HEK293 (cell line): ENCODE measurements around the gene GPRC5D.
A peak's percentile ranks its signal among the peaks of the same experiment; 100 is the strongest.

Experiments
- AEBP2 ChIP-seq: fragments of 450-650 bp; formaldehyde crosslinking; IDR thresholded peaks from 2 replicates; pipeline ENCODE4 v1.5.1; 2016; ENCODE audit warnings: missing biosample characterization, missing genetic modification characterization, borderline replicate concordance
- BCL6B ChIP-seq: fragments of 450-650 bp; formaldehyde crosslinking; IDR thresholded peaks from 2 replicates; pipeline ENCODE4 v1.5.1; 2017; ENCODE audit warnings: missing biosample characterization, missing genetic modification characterization
- IKZF3 ChIP-seq: fragments of 450-650 bp; IDR thresholded peaks from 2 replicates; pipeline ENCODE4 v1.5.0; 2018; ENCODE audit warnings: missing biosample characterization, mild to moderate bottlenecking, missing genetic modification characterization, moderate library complexity
- MYNN ChIP-seq: fragments of 450-650 bp; formaldehyde crosslinking; IDR thresholded peaks from 2 replicates; pipeline ENCODE4 v1.5.1; 2016; ENCODE audit warnings: missing biosample characterization, missing genetic modification characterization, borderline replicate concordance
- SALL2 ChIP-seq: fragments of 450-650 bp; formaldehyde crosslinking; IDR thresholded peaks from 2 replicates; pipeline ENCODE4 v1.5.0; 2017; ENCODE audit warnings: missing biosample characterization, mild to moderate bottlenecking, missing genetic modification characterization, borderline replicate concordance
- SCRT2 ChIP-seq: fragments of 450-650 bp; formaldehyde crosslinking; IDR thresholded peaks from 2 replicates; pipeline ENCODE4 v1.5.1; 2016; ENCODE audit warnings: missing biosample characterization, missing genetic modification characterization
- TCF7L2 ChIP-seq: IDR thresholded peaks from 2 replicates; pipeline ENCODE4 v1.6.1; 2011; ENCODE audit warnings: low read depth, mild to moderate bottlenecking, inconsistent platforms, low read length, moderate library complexity, borderline replicate concordance
- YY2 ChIP-seq: fragments of 450-650 bp; formaldehyde crosslinking; IDR thresholded peaks from 2 replicates; pipeline ENCODE4 v1.5.1; 2016; ENCODE audit warnings: missing biosample characterization, missing genetic modification characterization
- ZBTB6 ChIP-seq: fragments of 450-650 bp; formaldehyde crosslinking; IDR thresholded peaks from 2 replicates; pipeline ENCODE4 v1.5.1; 2017; ENCODE audit warnings: missing biosample characterization, missing genetic modification characterization
- ZNF133 ChIP-seq: fragments of 450-650 bp; formaldehyde crosslinking; IDR thresholded peaks from 2 replicates; pipeline ENCODE4 v1.5.1; 2016; ENCODE audit warnings: missing biosample characterization, missing genetic modification characterization
- ZNF157 ChIP-seq: fragments of 450-650 bp; formaldehyde crosslinking; IDR thresholded peaks from 2 replicates; pipeline ENCODE4 v1.5.1; 2016; ENCODE audit warnings: missing biosample characterization, missing genetic modification characterization
- ZNF223 ChIP-seq: fragments of 450-650 bp; formaldehyde crosslinking; IDR thresholded peaks from 2 replicates; pipeline ENCODE4 v1.5.1; 2016; ENCODE audit warnings: missing biosample characterization, missing genetic modification characterization
- ZNF280D ChIP-seq: fragments of 450-650 bp; formaldehyde crosslinking; IDR thresholded peaks from 2 replicates; pipeline ENCODE4 v1.5.1; 2016; ENCODE audit warnings: missing biosample characterization, missing genetic modification characterization
- ZNF391 ChIP-seq: fragments of 450-650 bp; formaldehyde crosslinking; IDR thresholded peaks from 2 replicates; pipeline ENCODE4 v1.5.1; 2016; ENCODE audit warnings: low read depth, missing biosample characterization, missing genetic modification characterization, borderline replicate concordance
- ZNF529 ChIP-seq: fragments of 450-650 bp; formaldehyde crosslinking; IDR thresholded peaks from 2 replicates; pipeline ENCODE4 v1.5.1; 2017; ENCODE audit warnings: missing genetic modification characterization, missing biosample characterization; ENCODE audit not compliant: insufficient replicate concordance
- ZSCAN5A ChIP-seq: fragments of 450-650 bp; formaldehyde crosslinking; IDR thresholded peaks from 2 replicates; pipeline ENCODE4 v1.5.1; 2016; ENCODE audit warnings: missing biosample characterization, missing genetic modification characterization
- TF ChIP-seq, protein P1 (sequence below): fragments of 450-650 bp; formaldehyde crosslinking; IDR thresholded peaks from 2 replicates; pipeline ENCODE4 v1.5.1; 2016; ENCODE audit warnings: missing biosample characterization, missing genetic modification characterization, low read depth
- TF ChIP-seq, protein P2 (sequence below): fragments of 450-650 bp; formaldehyde crosslinking; IDR thresholded peaks from 2 replicates; pipeline ENCODE4 v1.5.1; 2017; ENCODE audit warnings: missing biosample characterization, missing genetic modification characterization
- TF ChIP-seq, protein P3 (sequence below): fragments of 450-650 bp; formaldehyde crosslinking; IDR thresholded peaks from 2 replicates; pipeline ENCODE4 v1.5.1; 2016; ENCODE audit warnings: missing biosample characterization, missing genetic modification characterization
- TF ChIP-seq, protein P4 (sequence below): fragments of 450-650 bp; formaldehyde crosslinking; IDR thresholded peaks from 2 replicates; pipeline ENCODE4 v1.5.1; 2017; ENCODE audit warnings: missing biosample characterization, missing genetic modification characterization
- TF ChIP-seq, protein P5 (sequence below): fragments of 450-650 bp; formaldehyde crosslinking; IDR thresholded peaks from 2 replicates; pipeline ENCODE4 v1.5.1; 2016; ENCODE audit warnings: missing biosample characterization, missing genetic modification characterization

The GPRC5D gene

GRCh38 chr12:12901158-12901791, 50.7 kb downstream of the GPRC5D start (continued):
- TF ChIP-seq ZNF280D (tag by site-specific recombination) (no peak), ZNF157 (tag by site-specific recombination) (no peak), IKZF3 (tag by site-specific recombination) (0 out of 2 replicates have a peak, but pooled peaks have one; percentile 32), ZSCAN5A (tag by site-specific recombination) (no peak), ZNF223 (no peak), TCF7L2 (no peak), YY2 (tag by site-specific recombination) (0 out of 2 replicates have a peak, but pooled peaks have one; percentile 34), BCL6B (tag by site-specific recombination) (no peak), SCRT2 (tag by site-specific recombination) (peak; percentile 95), ZBTB6 (no peak), ZNF529 (tag by site-specific recombination) (no peak), MYNN (tag by site-specific recombination) (no peak), ZNF133 (tag by site-specific recombination) (no peak), AEBP2 (tag by site-specific recombination) (no peak), ZNF391 (tag by site-specific recombination) (no peak), SALL2 (tag by site-specific recombination) (no peak)
- TF ChIP-seq, protein P1, sequence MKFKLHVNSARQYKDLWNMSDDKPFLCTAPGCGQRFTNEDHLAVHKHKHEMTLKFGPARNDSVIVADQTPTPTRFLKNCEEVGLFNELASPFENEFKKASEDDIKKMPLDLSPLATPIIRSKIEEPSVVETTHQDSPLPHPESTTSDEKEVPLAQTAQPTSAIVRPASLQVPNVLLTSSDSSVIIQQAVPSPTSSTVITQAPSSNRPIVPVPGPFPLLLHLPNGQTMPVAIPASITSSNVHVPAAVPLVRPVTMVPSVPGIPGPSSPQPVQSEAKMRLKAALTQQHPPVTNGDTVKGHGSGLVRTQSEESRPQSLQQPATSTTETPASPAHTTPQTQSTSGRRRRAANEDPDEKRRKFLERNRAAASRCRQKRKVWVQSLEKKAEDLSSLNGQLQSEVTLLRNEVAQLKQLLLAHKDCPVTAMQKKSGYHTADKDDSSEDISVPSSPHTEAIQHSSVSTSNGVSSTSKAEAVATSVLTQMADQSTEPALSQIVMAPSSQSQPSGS (tag by site-specific recombination) = no peak
- TF ChIP-seq, protein P2, sequence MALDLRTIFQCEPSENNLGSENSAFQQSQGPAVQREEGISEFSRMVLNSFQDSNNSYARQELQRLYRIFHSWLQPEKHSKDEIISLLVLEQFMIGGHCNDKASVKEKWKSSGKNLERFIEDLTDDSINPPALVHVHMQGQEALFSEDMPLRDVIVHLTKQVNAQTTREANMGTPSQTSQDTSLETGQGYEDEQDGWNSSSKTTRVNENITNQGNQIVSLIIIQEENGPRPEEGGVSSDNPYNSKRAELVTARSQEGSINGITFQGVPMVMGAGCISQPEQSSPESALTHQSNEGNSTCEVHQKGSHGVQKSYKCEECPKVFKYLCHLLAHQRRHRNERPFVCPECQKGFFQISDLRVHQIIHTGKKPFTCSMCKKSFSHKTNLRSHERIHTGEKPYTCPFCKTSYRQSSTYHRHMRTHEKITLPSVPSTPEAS (tag by site-specific recombination) = no peak
- TF ChIP-seq, protein P3, sequence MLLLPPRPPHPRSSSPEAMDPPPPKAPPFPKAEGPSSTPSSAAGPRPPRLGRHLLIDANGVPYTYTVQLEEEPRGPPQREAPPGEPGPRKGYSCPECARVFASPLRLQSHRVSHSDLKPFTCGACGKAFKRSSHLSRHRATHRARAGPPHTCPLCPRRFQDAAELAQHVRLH (tag by site-specific recombination) = no peak; the same call in 1 of the 2 replicates
- TF ChIP-seq, protein P4, sequence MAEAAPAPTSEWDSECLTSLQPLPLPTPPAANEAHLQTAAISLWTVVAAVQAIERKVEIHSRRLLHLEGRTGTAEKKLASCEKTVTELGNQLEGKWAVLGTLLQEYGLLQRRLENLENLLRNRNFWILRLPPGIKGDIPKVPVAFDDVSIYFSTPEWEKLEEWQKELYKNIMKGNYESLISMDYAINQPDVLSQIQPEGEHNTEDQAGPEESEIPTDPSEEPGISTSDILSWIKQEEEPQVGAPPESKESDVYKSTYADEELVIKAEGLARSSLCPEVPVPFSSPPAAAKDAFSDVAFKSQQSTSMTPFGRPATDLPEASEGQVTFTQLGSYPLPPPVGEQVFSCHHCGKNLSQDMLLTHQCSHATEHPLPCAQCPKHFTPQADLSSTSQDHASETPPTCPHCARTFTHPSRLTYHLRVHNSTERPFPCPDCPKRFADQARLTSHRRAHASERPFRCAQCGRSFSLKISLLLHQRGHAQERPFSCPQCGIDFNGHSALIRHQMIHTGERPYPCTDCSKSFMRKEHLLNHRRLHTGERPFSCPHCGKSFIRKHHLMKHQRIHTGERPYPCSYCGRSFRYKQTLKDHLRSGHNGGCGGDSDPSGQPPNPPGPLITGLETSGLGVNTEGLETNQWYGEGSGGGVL = no peak
- TF ChIP-seq, protein P5, sequence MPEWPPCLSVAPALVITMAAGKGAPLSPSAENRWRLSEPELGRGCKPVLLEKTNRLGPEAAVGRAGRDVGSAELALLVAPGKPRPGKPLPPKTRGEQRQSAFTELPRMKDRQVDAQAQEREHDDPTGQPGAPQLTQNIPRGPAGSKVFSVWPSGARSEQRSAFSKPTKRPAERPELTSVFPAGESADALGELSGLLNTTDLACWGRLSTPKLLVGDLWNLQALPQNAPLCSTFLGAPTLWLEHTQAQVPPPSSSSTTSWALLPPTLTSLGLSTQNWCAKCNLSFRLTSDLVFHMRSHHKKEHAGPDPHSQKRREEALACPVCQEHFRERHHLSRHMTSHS = no peak
